ENCODE measurements around the gene SEPTIN3. TPM values are rescaled to one million over a fixed set of nuclear protein-coding genes. Genes with fewer than 3 reads are reported as not detected.
A peak's percentile ranks its signal among the peaks of the same experiment; 100 is the strongest.
"Not testable (repeated sequence)": the region's sequence is repeated elsewhere in the genome, so short reads cannot be mapped to it uniquely, and the experiment has no call there.

SEPTIN3 gene
- total RNA-seq, 2 experiments from 2014 or later, result 1.8 to 2.2 TPM

DNA sequence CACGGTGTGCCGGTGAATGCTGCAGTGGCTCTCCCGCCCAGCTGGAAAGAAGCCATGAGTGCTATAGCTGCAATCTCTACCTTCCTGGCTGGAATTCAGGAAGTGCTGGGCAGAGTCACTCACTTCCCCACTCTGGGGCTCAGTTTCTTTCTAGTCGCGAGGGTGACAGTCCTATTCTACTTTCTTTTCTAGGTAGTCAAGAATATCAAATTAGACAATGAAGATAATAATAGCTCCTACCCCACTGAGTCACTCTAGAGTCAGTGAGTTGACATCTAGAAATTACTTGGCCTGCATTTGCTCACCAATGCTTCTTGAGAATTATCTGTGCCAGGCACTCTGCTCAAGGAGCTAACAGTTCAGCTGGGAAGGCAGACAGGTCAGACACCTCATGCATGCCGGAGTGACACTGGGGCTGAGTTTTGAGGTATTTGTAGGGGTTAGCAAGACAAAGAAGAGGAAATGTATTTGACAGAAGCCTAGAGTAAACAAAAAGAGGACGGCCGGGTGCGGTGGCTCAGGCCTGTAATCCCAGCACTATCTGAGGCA lies 25.5 kb upstream of the SEPTIN3 start:
- ATAC-seq, result peak; percentile 2
- ChIA-PET POLR2A (interaction anchor here (0.8 to 1.6 kb wide), 5 partner anchors 81 to 244 kb away, joined by 4 to 9 read pairs (median 5); partner anchors contain the start of genes CCDC134, MEI1 and SREBF2), CTCF (interaction anchor here (0.6 to 5.0 kb wide), 14 partner anchors 15 to 532 kb away, joined by 3 to 31 read pairs (median 4); partner anchors contain the start of genes MEI1, SREBF2 and TNFRSF13C)
- Mint-ChIP-seq H3K4me3 (peak overlapping the region; percentile 48), H3K9me3 (ENCODE audit: low read depth) (no peaks in the 10 kb centered on the region), H3K27ac (peak overlapping the region; percentile 96), H3K4me1 (peaks cover 80% of the 10 kb centered on the region), H3K36me3 (ENCODE audit: low read depth) (peaks cover 69% of the 10 kb centered on the region), H3K27me3 (no peaks in the 10 kb centered on the region)
- intact Hi-C loops (cut with DNase I, micrococcal nuclease), result loop anchor here in 1 of 2 experiments (5.0 kb wide), 1 partner anchor 496 kb away; the partner anchor contains the start of gene TOB2
- DNase-seq, result peak; percentile 56

DNA sequence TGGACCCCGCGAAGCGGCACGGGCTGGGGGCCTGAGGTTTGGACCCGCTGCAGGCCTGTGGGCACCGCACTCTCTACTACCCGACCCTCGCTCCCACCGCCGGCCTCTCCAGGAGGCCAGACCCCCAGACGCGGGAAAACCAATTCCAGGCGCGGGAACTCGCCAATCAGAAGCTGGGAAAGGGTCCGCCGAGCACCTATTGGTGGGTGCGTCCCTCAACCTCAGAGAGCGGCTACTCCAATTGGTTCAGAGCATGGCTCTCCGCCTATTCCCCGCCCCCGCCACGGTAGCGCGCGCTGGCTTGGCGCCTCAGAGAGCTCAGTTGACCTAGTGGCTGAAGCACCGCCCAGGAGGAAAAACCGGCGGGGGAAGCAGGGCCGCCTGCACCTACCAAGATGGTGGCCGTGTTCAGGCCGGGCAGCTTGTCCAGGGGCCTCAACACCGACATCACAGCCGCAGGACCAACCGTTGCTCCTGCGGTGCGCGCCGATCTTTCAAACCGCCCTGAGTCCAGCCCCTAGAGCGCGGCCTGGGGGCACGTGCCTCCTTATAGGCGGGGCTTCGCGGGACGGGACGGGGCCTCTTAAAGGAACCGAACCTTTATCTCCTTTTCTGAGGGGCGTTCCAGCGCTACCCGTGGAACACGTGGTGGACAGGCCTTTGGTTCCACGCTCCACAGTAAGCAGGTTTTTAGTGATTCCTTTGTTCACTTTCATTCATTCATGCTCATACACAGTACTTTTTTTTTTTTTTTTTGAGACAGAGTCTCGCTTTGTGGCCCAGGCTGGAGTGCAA lies 22.4 kb upstream of the SEPTIN3 start, which contains the start of gene CENPM:
Gene CENPM (minus strand): TSS at position 524 of the 795 bp plus-strand sequence. CDS start 76 bp downstream, at position 448.
- ChIA-PET CTCF (interaction anchor here (0.6 to 5.0 kb wide), 14 partner anchors 10 to 634 kb away, joined by 3 to 31 read pairs (median 4); partner anchors contain the start of genes CCDC134, MEI1, NDUFA6 and TNFRSF13C), POLR2A (interaction anchor here (0.6 to 2.4 kb wide), 16 partner anchors 18 to 669 kb away, joined by 3 to 15 read pairs (median 4); partner anchors contain the start of genes CCDC134, PMM1, SMDT1 and SREBF2)
- ATAC-seq, result peak; percentile 95
- H3K4me1 Mint-ChIP-seq, result peaks cover 59% of the 10 kb centered on the region
- peak; percentile 98 for DNase-seq
- peaks cover 38% of the 10 kb centered on the region for H3K36me3 Mint-ChIP-seq (ENCODE audit: low read depth)
- no peaks in the 10 kb centered on the region for H3K9me3 Mint-ChIP-seq (ENCODE audit: low read depth)
- no peaks in the 10 kb centered on the region for H3K27me3 Mint-ChIP-seq
- H3K4me3 Mint-ChIP-seq, result peak within 1 kb of the TSS; percentile 97
- intact Hi-C loops (cut with DNase I, micrococcal nuclease), result loop anchor here in 1 of 2 experiments (1.0 to 5.0 kb wide), 8 partner anchors 51 to 1310 kb away; partner anchors contain the start of genes MRTFA, NAGA, NDUFA6 and SMDT1
- peak within 1 kb of the TSS; percentile 92 for H3K27ac Mint-ChIP-seq

- Mint-ChIP-seq H3K9me3 (ENCODE audit: low read depth) (no peaks in the 10 kb centered on the region), H3K27ac (peak overlapping the region; percentile 90), H3K4me3 (peak overlapping the region; percentile 97), H3K36me3 (ENCODE audit: low read depth) (peaks cover 33% of the 10 kb centered on the region), H3K4me1 (peaks cover 55% of the 10 kb centered on the region), H3K27me3 (no peaks in the 10 kb centered on the region)
- ATAC-seq (no peak), DNase-seq (no peak)
- POLR2A ChIA-PET, result interaction anchor here (0.6 to 2.4 kb wide), 12 partner anchors 19 to 668 kb away, joined by 3 to 15 read pairs (median 4); partner anchors contain the start of genes CCDC134, PMM1, SMDT1 and SREBF2
- intact Hi-C loops (cut with DNase I, micrococcal nuclease), result loop anchor here in 1 of 2 experiments (1.0 to 5.0 kb wide), 4 partner anchors 51 to 1310 kb away; partner anchors contain the start of genes MRTFA, NAGA, SMDT1 and WBP2NL
- CTCF ChIA-PET, result interaction anchor here (0.6 to 5.0 kb wide), 10 partner anchors 9 to 635 kb away, joined by 3 to 31 read pairs (median 4); partner anchors contain the start of genes CCDC134, MEI1, NDUFA6 and TNFRSF13C
These were observed 21.7 kb upstream of the SEPTIN3 start for GRCh38 chr22:41947424-41948080.

GRCh38 chr22:41948142-41948541 lies 21.1 kb upstream of the SEPTIN3 start:
- H3K36me3 Mint-ChIP-seq (ENCODE audit: low read depth), result peaks cover 28% of the 10 kb centered on the region
- H3K4me3 Mint-ChIP-seq, result peak overlapping the region; percentile 97
- ATAC-seq (no peak), DNase-seq (no peak)
- no peaks in the 10 kb centered on the region for H3K27me3 Mint-ChIP-seq
- ChIA-PET POLR2A (interaction anchor here (2.4 kb wide), 1 partner anchor 115 kb away, joined by 15 read pairs; the partner anchor contains the start of gene SREBF2), CTCF (interaction anchor here (0.6 to 1.7 kb wide), 3 partner anchors 8 to 496 kb away, joined by 3 to 4 read pairs (median 4); no protein-coding TSS in a partner anchor)
- intact Hi-C loops (cut with DNase I, micrococcal nuclease), result loop anchor here in 1 of 2 experiments (5.0 kb wide), 1 partner anchor 1311 kb away; the partner anchor contains the start of gene MRTFA
- H3K27ac Mint-ChIP-seq, result peak overlapping the region; percentile 47
- H3K9me3 Mint-ChIP-seq (ENCODE audit: low read depth), result no peaks in the 10 kb centered on the region
- peaks cover 50% of the 10 kb centered on the region for H3K4me1 Mint-ChIP-seq

DNA sequence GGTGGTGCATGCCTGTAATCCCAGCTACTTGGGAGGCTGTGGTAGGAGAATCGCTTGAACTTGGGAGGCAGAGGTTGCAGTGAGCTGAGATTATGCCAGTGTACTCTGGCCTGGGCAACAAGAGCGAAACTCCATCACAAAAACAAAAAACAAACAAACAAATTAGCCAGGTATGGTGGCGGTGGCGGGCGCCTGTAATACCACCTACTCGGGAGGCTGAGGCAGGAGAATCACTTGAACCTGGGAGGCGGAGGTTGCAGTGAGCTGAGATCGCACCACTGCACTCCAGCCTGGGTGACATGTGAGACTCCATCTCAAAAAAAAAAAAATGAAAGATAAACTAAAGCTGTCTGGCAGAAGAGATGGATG lies 20.3 kb upstream of the SEPTIN3 start:
- DNase-seq; POLR2A ChIA-PET; H3K9me3 Mint-ChIP-seq (ENCODE audit: low read depth); H3K27me3 Mint-ChIP-seq; ATAC-seq: not testable (repeated sequence)
- CTCF ChIA-PET, result interaction anchor here (1.9 kb wide), 1 partner anchor 8 kb away, joined by 5 read pairs; no protein-coding TSS in a partner anchor
- peak overlapping the region; percentile 31 for H3K4me3 Mint-ChIP-seq
- peak overlapping the region; percentile 14 for H3K27ac Mint-ChIP-seq
- peaks cover 20% of the 10 kb centered on the region for H3K36me3 Mint-ChIP-seq (ENCODE audit: low read depth)
- intact Hi-C loops (cut with DNase I, micrococcal nuclease), result loop anchor here in 1 of 2 experiments (5.0 kb wide), 1 partner anchor 1312 kb away; the partner anchor contains the start of gene MRTFA
- peaks cover 43% of the 10 kb centered on the region for H3K4me1 Mint-ChIP-seq

GRCh38 chr22:41949297-41949965 lies 19.8 kb upstream of the SEPTIN3 start:
- intact Hi-C loops (cut with DNase I, micrococcal nuclease), result loop anchor here in 1 of 2 experiments (5.0 kb wide), 1 partner anchor 1312 kb away; the partner anchor contains the start of gene MRTFA
- H3K27ac Mint-ChIP-seq, result peak overlapping the region; percentile 14
- ATAC-seq (no peak), DNase-seq (no peak)
- H3K4me3 Mint-ChIP-seq, result peak overlapping the region; percentile 31
- CTCF ChIA-PET, result interaction anchor here (1.9 kb wide), 1 partner anchor 9 kb away, joined by 5 read pairs; no protein-coding TSS in a partner anchor
- H3K9me3 Mint-ChIP-seq (ENCODE audit: low read depth), result no peaks in the 10 kb centered on the region
- no peaks in the 10 kb centered on the region for H3K27me3 Mint-ChIP-seq
- POLR2A ChIA-PET, result interaction anchor here (0.6 kb wide), 1 partner anchor 397 kb away, joined by 3 read pairs; no protein-coding TSS in a partner anchor
- peaks cover 16% of the 10 kb centered on the region for H3K36me3 Mint-ChIP-seq (ENCODE audit: low read depth)
- peaks cover 39% of the 10 kb centered on the region for H3K4me1 Mint-ChIP-seq

DNA sequence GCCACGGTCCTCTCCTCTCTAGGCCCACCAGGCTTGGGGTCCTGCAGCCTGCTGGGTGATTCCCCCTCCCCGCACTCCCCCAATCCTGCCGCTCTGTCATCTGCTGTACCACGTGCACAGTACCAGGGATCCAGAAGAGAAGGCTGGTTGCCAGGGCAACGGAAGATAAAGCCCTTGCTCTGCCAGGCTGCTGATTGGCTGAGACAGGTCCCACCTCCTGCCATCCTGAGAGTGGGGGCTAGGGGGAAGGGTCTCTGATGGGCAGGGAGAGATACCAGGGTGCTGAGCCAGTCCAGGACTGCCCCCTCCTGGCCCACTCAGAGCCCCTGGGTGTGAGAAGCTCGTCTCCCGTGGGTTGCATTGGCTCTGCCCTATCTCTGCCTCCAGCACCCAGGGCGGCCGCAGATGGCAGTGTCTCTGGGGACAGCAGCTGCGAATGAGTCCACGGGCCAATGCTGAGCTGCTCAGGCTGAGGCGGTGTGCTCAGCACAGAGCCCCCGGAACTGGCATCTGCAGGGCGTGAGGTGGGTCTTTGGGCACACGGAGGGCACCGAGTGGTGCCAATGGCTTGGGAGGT lies 17.3 kb upstream of the SEPTIN3 start, which contains the start of gene SMIM45:
Gene SMIM45 (plus strand): TSS at position 253 of the 577 bp plus-strand sequence.
- ATAC-seq (no peak), DNase-seq (no peak)
- intact Hi-C loops (cut with DNase I, micrococcal nuclease), result no loop called here
- Mint-ChIP-seq H3K36me3 (ENCODE audit: low read depth) (no peaks in the 10 kb centered on the region), H3K27ac (no peak within 1 kb of the TSS), H3K27me3 (no peaks in the 10 kb centered on the region), H3K4me1 (peaks cover 25% of the 10 kb centered on the region), H3K4me3 (no peak within 1 kb of the TSS), H3K9me3 (ENCODE audit: low read depth) (no peaks in the 10 kb centered on the region)
- ChIA-PET POLR2A (no interaction called here), CTCF (interaction anchor here (0.5 to 2.0 kb wide), 3 partner anchors 9 to 12 kb away, joined by 3 to 9 read pairs (median 3); no protein-coding TSS in a partner anchor)

- no peak overlapping the region for H3K27ac Mint-ChIP-seq
- no peaks in the 10 kb centered on the region for H3K9me3 Mint-ChIP-seq (ENCODE audit: low read depth)
- DNase-seq (no peak), ATAC-seq (no peak)
- intact Hi-C loops (cut with DNase I, micrococcal nuclease), result no loop called here
- ChIA-PET CTCF (interaction anchor here (0.5 to 2.0 kb wide), 5 partner anchors 10 to 256 kb away, joined by 3 to 9 read pairs (median 3); no protein-coding TSS in a partner anchor), POLR2A (no interaction called here)
- H3K4me3 Mint-ChIP-seq, result no peak overlapping the region
- no peaks in the 10 kb centered on the region for H3K36me3 Mint-ChIP-seq (ENCODE audit: low read depth)
- no peaks in the 10 kb centered on the region for H3K27me3 Mint-ChIP-seq
- H3K4me1 Mint-ChIP-seq, result peaks cover 21% of the 10 kb centered on the region
These were observed 16.5 kb upstream of the SEPTIN3 start for GRCh38 chr22:41952713-41953112.

DNA sequence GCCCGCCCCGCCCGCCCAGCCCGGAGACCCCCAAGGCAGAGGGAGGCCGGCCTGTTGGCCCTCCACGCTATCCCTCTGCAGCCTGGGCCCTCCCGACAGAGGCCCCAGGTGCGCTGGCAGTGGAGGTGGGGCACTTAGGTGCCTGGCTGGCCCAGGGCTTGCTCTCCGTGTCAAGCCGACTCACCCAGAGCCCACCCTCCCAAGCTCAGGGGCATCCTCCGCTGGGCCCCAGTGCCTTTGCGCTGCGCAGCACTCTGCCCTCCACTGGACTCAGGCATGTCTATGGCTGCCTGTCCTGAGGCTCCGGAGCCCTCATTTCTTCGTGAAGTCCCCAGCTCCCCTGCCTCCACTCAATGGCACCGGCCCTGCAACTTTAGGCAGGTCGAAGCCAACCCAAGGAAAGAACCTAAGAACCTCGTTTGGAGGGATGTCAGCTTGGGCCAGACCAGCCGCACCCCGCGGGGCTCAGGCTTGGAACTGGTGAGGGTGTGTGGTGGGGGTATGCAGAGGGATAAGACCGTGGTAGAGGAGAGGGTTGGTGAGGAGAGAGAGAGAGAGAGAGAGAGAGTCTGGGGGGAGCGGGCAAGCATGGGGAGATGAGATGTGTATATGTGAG lies 11.2 kb upstream of the SEPTIN3 start:
- ChIA-PET CTCF (interaction anchor here (0.9 to 1.9 kb wide), 6 partner anchors 12 to 260 kb away, joined by 3 to 4 read pairs (median 4); partner anchors contain the start of gene CCDC134), POLR2A (no interaction called here)
- H3K9me3 Mint-ChIP-seq (ENCODE audit: low read depth), result no peaks in the 10 kb centered on the region
- H3K4me1 Mint-ChIP-seq, result peaks cover 2% of the 10 kb centered on the region
- peak; percentile 25 for ATAC-seq
- H3K27ac Mint-ChIP-seq, result no peak overlapping the region
- no peaks in the 10 kb centered on the region for H3K36me3 Mint-ChIP-seq (ENCODE audit: low read depth)
- H3K4me3 Mint-ChIP-seq, result no peak overlapping the region
- intact Hi-C loops (cut with DNase I, micrococcal nuclease), result loop anchor here in 1 of 2 experiments (1.0 kb wide), 2 partner anchors 136 to 261 kb away; no protein-coding TSS in a partner anchor
- H3K27me3 Mint-ChIP-seq, result no peaks in the 10 kb centered on the region
- no peak for DNase-seq

Measured in activated CD4-positive, alpha-beta T cell treated with anti-CD3 and anti-CD28 coated beads for 36 hours (primary cell).